Naive thymus-derived CD8-positive, alpha-beta T cell (primary cell): Measurements from ENCODE around the gene NEDD8. TPM values are rescaled to one million over a fixed set of nuclear protein-coding genes. Genes with fewer than 3 reads are reported as not detected.
"Not testable (repeated sequence)": the region's sequence is repeated elsewhere in the genome, so short reads cannot be mapped to it uniquely, and the experiment has no call there.

Source experiments
- ATAC-seq, 2 donors: fragments of 150-1000 bp; cut with Tn5 transposase in 1 of 2; sonication (Bioruptor Pico), chemical (Tn5 transposase) in 1 of 2; 1 replicate in 1 of 2; 2 replicates in 1 of 2; pipeline ENCODE4 v1.10.0; 2021; ENCODE audit warnings: mild to moderate bottlenecking in 2 of 2, moderate library complexity in 2 of 2
- POLR2A ChIA-PET: fragments of 350-600 bp; sonication (Branson Sonifier 250); formaldehyde crosslinking; loops from one replicate; lab custom pipeline; 2021; ENCODE audit warnings: antibody characterized with exemption; lab: Charles Lee
- DNase-seq, 10 donors: peaks; one replicate each; pipeline versions ENCODE4 v3.0.0 to v3.0.0-alpha.2; 2020 to 2022
- H3K27ac Mint-ChIP-seq, 10 donors: one replicate each; pipeline ENCODE4 v1.8.0; 2020 to 2022; ENCODE audit warnings: mild to moderate bottlenecking in 10 of 10, mixed read lengths in 10 of 10, moderate library complexity in 4 of 10, inconsistent platforms in 1 of 10
- H3K27me3 Mint-ChIP-seq, 5 donors: one replicate each; pipeline ENCODE4 v1.8.0; 2021 to 2022; ENCODE audit warnings: mixed read lengths in 5 of 5
- H3K36me3 Mint-ChIP-seq, 3 donors: one replicate each; pipeline ENCODE4 v1.8.0; 2020 to 2022; ENCODE audit warnings: mixed read lengths in 3 of 3, mild to moderate bottlenecking in 2 of 3, inconsistent platforms in 1 of 3
- H3K4me1 Mint-ChIP-seq, 4 donors: one replicate each; pipeline ENCODE4 v1.8.0; 2021 to 2022; ENCODE audit warnings: mixed read lengths in 4 of 4
- H3K4me3 Mint-ChIP-seq, 10 donors: one replicate each; pipeline ENCODE4 v1.8.0; 2020 to 2022; ENCODE audit warnings: mild to moderate bottlenecking in 10 of 10, mixed read lengths in 10 of 10, moderate library complexity in 6 of 10, inconsistent platforms in 1 of 10
- H3K9me3 Mint-ChIP-seq, 9 donors: one replicate each; pipeline ENCODE4 v1.8.0; 2020 to 2022; ENCODE audit warnings: mixed read lengths in 9 of 9, mild to moderate bottlenecking in 3 of 9, inconsistent platforms in 1 of 9, moderate library complexity in 1 of 9
- polyA plus RNA-seq, 3 donors: library from polyadenylated mRNA; unstranded; fragments of 300-500 nt; fragmentation: Illumina TruSeq; gene quantifications; one replicate each; pipeline ENCODE4 v1.2.3, GENCODE V29; 2021
- total RNA-seq, 8 experiments: library from RNA in 2 of 8; stranded (reverse) in 2 of 8; gene quantifications; one replicate each; pipeline ENCODE4 v1.2.3 and lab custom pipeline; 2021 to 2026

The NEDD8 gene
- total and polyA plus RNA-seq, 5 experiments from 2014 or later, result 96.8 to 320 (median 302) TPM

GRCh38 chr14:24203249-24203886, 28.8 kb downstream of the NEDD8 start:
- peak overlapping the region in 2 of 10 donors; percentile 7 to 40 for H3K27ac Mint-ChIP-seq
- not testable (repeated sequence) for DNase-seq, ATAC-seq, H3K4me3 Mint-ChIP-seq, H3K27me3 Mint-ChIP-seq, H3K9me3 Mint-ChIP-seq
- POLR2A ChIA-PET, result interaction anchor here (1.0 to 1.1 kb wide), 2 partner anchors 10 to 13 kb away, joined by 4 to 7 read pairs; partner anchors contain the start of genes CHMP4A and MDP1
- peaks cover 14 to 72% (median 28%) of the 10 kb centered on the region in 3 donors for H3K36me3 Mint-ChIP-seq
- peaks cover 33 to 62% (median 52%) of the 10 kb centered on the region in 4 donors for H3K4me1 Mint-ChIP-seq

DNA sequence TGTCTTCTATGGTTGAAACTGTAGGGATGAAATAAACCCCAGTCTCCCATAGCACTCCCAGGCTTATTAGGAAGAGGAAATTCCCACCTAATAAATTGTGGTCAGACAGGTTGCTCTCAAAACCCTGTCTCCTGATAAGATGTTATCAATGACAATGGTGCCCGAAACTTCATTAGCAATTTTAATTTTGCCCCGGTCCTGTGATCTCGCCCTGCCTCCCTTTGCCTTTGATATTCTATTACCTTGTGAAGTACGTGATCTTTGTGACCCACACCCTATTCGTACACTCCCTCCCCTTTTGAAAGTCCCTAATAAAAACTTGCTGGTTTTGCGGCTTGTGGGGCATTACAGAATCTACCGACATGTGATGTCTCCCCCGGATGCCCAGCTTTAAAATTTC, 29.6 kb downstream of the NEDD8 start:
- DNase-seq, H3K9me3 Mint-ChIP-seq, ATAC-seq, POLR2A ChIA-PET, H3K4me3 Mint-ChIP-seq, H3K27me3 Mint-ChIP-seq: not testable (repeated sequence)
- Mint-ChIP-seq H3K27ac (peak overlapping the region in 4 of 10 donors; percentile 8 to 40 (median 24)), H3K4me1 (peaks cover 30 to 59% (median 49%) of the 10 kb centered on the region in 4 donors), H3K36me3 (peaks cover 14 to 63% (median 26%) of the 10 kb centered on the region in 3 donors)

GRCh38 chr14:24198814-24199524, 33.2 kb downstream of the NEDD8 start:
- Mint-ChIP-seq H3K4me3 (peak overlapping the region in 8 of 10 donors; percentile 32 to 65 (median 42)), H3K36me3 (peaks cover 6 to 33% (median 14%) of the 10 kb centered on the region in 3 donors), H3K27ac (peak overlapping the region; percentile 16 to 75 (median 66)), H3K27me3 (no peaks in the 10 kb centered on the region), H3K4me1 (peaks cover 27 to 62% (median 50%) of the 10 kb centered on the region in 4 donors), H3K9me3 (peaks cover 0 to 8% (median 0%) of the 10 kb centered on the region in 9 donors)
- POLR2A ChIA-PET, result interaction anchor here (1.6 to 1.7 kb wide), 2 partner anchors 13 to 16 kb away, joined by 5 to 6 read pairs; no protein-coding TSS in a partner anchor
- DNase-seq (no peak), ATAC-seq (no peak)

DNA sequence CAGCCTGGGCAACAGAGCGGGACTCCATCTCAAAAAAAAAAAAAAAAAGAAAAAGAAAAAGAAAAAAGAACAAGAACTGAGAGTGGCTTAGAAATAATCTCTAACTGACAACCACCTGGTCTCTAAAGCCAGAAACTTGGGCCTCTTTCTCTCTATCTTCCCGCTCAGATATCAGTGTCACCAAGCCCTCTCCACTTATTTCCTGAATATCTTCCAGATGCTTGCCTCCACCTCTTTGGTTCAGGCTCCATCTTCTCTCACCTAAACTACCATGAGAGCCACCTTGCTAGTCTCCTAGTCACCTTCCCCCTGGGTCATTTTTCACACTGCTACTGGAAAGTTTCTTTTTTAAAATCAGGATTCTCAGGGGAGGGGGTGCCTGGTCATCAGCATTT, 35.1 kb downstream of the NEDD8 start:
- Mint-ChIP-seq H3K9me3 (no peaks in the 10 kb centered on the region), H3K4me1 (peaks cover 26 to 66% (median 58%) of the 10 kb centered on the region in 4 donors), H3K4me3 (peak overlapping the region; percentile 72 to 96 (median 90)), H3K27me3 (no peaks in the 10 kb centered on the region), H3K36me3 (peaks cover 0 to 34% (median 11%) of the 10 kb centered on the region in 3 donors), H3K27ac (peak overlapping the region; percentile 43 to 98 (median 94))
- POLR2A ChIA-PET, result interaction anchor here (0.7 to 3.2 kb wide), 3 partner anchors 16 to 86 kb away, joined by 3 to 124 read pairs (median 23); partner anchors contain the start of genes CHMP4A, MDP1 and TINF2
- ATAC-seq, result no peak
- DNase-seq, result no peak

DNA sequence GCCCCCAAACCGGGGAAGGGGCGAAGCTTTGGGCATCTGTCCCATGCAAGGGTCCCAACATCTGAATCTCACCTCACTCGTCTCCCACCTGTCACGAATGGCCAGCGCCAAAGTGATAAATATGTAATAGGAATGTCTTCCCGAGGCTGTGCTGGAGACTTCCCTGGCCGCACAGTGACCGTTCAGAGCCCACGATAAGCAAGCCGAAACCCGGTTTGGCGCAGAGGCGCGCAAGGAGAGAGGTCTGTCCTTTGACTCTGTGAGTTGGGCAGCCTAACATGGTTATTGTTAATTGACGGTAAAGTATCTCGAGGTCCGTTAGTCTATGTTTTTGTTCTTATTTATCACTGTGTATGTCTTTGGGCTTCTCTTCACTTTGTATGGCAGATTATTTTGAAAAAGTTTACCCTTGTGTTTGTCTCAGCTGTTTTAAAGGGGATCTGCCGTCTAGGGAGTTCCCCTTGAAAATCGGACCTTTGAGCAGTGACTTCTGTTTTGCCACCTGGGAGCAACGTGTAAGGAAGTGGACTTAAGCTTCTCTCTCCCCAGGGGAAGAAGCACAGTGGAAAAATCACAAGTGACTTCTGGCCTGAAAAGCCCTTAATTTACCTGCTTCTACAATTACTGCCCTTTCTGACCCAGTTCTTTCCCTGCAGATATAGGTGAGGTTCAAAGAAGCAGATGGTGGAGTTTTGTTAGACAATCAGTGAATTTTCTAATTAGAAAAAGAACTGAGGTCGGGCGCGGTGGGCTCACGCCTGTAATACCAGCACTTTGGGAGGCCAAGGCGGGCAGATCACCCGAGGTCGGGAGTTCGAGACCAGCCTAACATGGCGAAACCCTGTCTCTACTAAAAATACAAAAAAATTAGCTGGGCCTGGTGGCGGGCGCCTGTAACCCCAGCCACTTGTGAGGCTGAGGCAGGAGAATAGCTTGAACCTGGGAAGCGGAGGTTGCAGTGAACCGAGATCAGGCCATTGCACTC, 35.8 kb downstream of the NEDD8 start:
- Mint-ChIP-seq H3K36me3 (peaks cover 0 to 34% (median 6%) of the 10 kb centered on the region in 3 donors), H3K27ac (peak overlapping the region; percentile 93 to 99 (median 98)), H3K4me3 (peak overlapping the region; percentile 84 to 98 (median 93)), H3K9me3 (no peaks in the 10 kb centered on the region), H3K4me1 (peaks cover 24 to 66% (median 61%) of the 10 kb centered on the region in 4 donors), H3K27me3 (no peaks in the 10 kb centered on the region)
- no peak for ATAC-seq
- DNase-seq, result no peak
- POLR2A ChIA-PET, result interaction anchor here (0.7 to 3.5 kb wide), 28 partner anchors 9 to 1101 kb away, joined by 3 to 124 read pairs (median 6); partner anchors contain the start of genes ACIN1, C14orf119, CHMP4A and DCAF11

DNA sequence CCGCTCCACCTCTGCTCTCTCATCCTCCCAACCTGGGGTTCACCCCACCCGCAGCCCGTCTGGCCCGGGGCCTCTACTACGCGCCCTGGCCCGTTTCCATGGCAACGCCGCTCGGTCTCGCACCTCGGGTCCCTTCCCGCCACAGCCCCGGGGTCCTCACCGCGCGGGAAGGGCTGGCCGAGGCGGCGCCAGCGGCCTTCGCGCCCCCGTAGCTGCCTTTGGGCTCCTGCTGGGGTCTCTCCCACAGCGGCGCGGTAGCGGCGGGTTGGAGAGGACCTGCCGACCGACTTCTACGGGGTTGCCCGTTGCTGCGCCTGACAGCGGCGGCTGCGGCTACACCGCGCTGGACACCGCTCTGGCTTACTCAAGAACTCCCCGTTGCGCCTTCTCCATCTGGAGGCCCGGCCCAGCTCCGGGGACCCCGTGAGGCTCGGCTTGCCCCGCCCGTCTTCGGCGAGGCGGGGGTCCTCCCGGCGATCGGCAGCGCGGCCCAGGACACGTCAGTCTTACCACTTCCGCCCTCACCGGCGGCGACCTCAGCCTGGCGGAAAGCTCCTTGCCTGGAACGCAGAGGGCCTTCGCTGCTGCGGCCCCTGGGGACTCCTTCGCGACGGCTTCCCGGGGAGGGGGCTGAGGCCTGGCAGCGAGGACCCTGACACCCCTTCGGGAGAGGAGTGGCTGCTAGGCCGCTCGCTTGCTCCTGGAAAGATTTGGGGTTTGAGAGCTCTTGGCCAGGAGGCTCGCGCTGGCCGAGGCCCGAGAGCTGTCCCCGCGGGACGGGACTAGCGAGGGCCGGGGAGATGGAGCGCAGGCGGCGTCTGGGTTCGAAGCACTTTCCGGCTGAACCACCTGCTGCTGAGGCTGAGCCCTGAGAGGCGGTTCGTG, 36.7 kb downstream of the NEDD8 start, which contains the start of gene TM9SF1:
TSS of gene TM9SF1 (minus strand) at position 256 of the 885 bp plus-strand sequence. CDS start 422 bp downstream, outside the sequence.
- DNase-seq (peak; percentile 81 to 95 (median 90)), ATAC-seq (peak; percentile 87 to 88)

GRCh38 chr14:24194873-24195185, 37.3 kb downstream of the NEDD8 start:
- Mint-ChIP-seq H3K36me3 (peaks cover 0 to 30% (median 7%) of the 10 kb centered on the region in 3 donors), H3K9me3 (no peaks in the 10 kb centered on the region), H3K27me3 (no peaks in the 10 kb centered on the region), H3K4me3 (peak overlapping the region; percentile 84 to 98 (median 93)), H3K4me1 (peaks cover 24 to 67% (median 63%) of the 10 kb centered on the region in 4 donors), H3K27ac (peak overlapping the region; percentile 93 to 99 (median 98))
- peak in 1 of 10 donors; percentile 58 for DNase-seq
- POLR2A ChIA-PET, result interaction anchor here (0.7 to 3.5 kb wide), 24 partner anchors 8 to 892 kb away, joined by 3 to 124 read pairs (median 8); partner anchors contain the start of genes CBLN3, CHMP4A, CIDEB and DCAF11
- ATAC-seq, result no peak

More for the DNA sequence above, 36.7 kb downstream of the NEDD8 start, which contains the start of gene TM9SF1:
- POLR2A ChIA-PET, result interaction anchor here (0.9 to 3.5 kb wide), 30 partner anchors 9 to 1101 kb away, joined by 3 to 124 read pairs (median 6); partner anchors contain the start of genes ACIN1, C14orf119, CBLN3 and CHMP4A
- Mint-ChIP-seq H3K9me3 (no peaks in the 10 kb centered on the region), H3K27me3 (no peaks in the 10 kb centered on the region), H3K4me3 (peak within 1 kb of the TSS; percentile 84 to 98 (median 93)), H3K27ac (peak within 1 kb of the TSS; percentile 93 to 99 (median 98)), H3K36me3 (peaks cover 0 to 35% (median 7%) of the 10 kb centered on the region in 3 donors), H3K4me1 (peaks cover 24 to 64% (median 62%) of the 10 kb centered on the region in 4 donors)

DNA sequence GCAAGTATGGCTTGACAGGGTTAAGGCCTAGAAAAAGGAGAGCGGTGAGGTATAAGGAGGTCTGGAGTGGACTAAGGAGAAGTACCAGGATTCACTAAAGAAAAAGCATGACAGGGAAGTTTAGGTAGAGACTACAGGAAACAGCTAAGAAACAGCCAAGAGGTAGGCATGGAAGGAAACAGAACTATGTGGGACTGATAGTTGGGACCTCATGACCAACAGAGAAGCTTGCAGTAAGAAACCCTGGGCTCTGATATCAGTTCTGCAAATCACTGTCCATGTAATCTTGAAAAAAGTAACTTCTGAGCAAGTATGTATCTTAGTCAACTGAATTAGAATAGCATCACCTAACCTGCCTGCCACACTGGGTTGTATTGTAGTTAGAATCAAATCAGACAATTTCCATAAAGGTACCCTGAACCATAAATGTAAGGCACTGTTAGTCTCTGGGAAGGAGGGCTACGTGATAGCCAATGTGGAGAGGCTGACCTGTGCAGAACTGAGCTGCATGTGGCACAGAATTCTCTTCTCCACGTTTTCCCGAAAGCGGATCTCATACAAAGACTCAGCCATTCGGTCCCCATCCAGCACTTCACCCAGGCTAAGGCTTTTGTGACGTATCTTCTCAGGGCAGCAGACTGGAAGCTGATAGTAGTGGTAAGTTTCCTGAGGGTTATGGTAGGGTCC, 37.8 kb downstream of the NEDD8 start:
- Mint-ChIP-seq H3K27me3 (no peaks in the 10 kb centered on the region), H3K4me3 (peak overlapping the region; percentile 84 to 98 (median 93)), H3K27ac (peak overlapping the region; percentile 93 to 99 (median 98)), H3K36me3 (peaks cover 0 to 28% (median 7%) of the 10 kb centered on the region in 3 donors), H3K9me3 (no peaks in the 10 kb centered on the region), H3K4me1 (peaks cover 24 to 70% (median 63%) of the 10 kb centered on the region in 4 donors)
- no peak for DNase-seq
- POLR2A ChIA-PET, result interaction anchor here (0.7 to 3.5 kb wide), 15 partner anchors 19 to 236 kb away, joined by 3 to 124 read pairs (median 10); partner anchors contain the start of genes CBLN3, CHMP4A, CIDEB and DCAF11
- no peak for ATAC-seq

DNA sequence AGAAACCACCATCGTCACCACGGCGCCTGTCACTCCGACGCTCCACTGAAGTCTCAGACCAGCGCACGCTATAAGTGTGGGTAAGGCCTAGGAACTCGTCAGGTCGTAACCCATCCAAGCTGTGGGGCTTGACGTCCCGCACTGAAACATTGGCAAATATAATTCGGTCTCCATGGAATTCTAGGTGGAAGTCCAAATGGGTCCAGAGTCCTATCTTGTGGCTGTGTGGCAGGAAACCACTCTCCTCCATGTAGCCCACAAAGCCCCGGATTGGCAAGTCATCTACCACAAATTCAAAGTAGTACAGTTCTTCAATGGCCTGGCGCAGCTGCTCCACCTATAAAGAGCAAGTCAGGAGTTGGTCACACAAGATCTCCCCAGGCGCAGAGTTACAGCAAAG, 39.2 kb downstream of the NEDD8 start:
- H3K4me1 Mint-ChIP-seq, result peaks cover 19 to 71% (median 63%) of the 10 kb centered on the region in 4 donors
- ATAC-seq, result no peak
- POLR2A ChIA-PET, result interaction anchor here (3.5 kb wide), 1 partner anchor 52 kb away, joined by 10 read pairs; the partner anchor contains the start of gene EMC9
- peaks cover 0 to 2% (median 0%) of the 10 kb centered on the region in 5 donors for H3K27me3 Mint-ChIP-seq
- peaks cover 0 to 20% (median 7%) of the 10 kb centered on the region in 3 donors for H3K36me3 Mint-ChIP-seq
- H3K27ac Mint-ChIP-seq, result peak overlapping the region in 8 of 10 donors; percentile 29 to 92 (median 64)
- peak overlapping the region in 6 of 10 donors; percentile 23 to 60 (median 40) for H3K4me3 Mint-ChIP-seq
- DNase-seq, result no peak
- no peaks in the 10 kb centered on the region for H3K9me3 Mint-ChIP-seq

DNA sequence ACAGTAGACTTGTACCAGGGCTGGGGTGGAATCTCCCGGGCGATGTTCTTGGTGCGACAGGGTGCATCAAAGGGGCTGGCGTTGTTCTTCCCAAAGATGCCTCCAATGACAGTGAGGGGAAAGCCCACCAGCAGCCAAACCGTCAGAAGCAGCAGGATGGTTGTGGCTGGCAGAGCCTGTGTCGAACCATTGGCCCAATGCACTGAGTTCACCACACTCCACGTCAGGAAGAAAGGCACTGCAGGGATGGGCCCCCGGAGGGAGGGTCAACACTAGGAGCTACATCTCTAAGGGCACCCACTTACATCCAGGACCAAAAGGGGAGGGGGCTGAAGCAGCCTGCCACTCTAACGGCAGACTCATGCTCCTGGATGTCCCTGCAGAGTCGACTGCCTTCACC, 41.8 kb downstream of the NEDD8 start:
- peaks cover 0 to 2% (median 0%) of the 10 kb centered on the region in 5 donors for H3K27me3 Mint-ChIP-seq
- H3K9me3 Mint-ChIP-seq, result no peaks in the 10 kb centered on the region
- H3K36me3 Mint-ChIP-seq, result peaks cover 0 to 27% (median 10%) of the 10 kb centered on the region in 3 donors
- ATAC-seq (no peak), DNase-seq (no peak)
- H3K4me1 Mint-ChIP-seq, result peaks cover 21 to 74% (median 59%) of the 10 kb centered on the region in 4 donors
- H3K27ac Mint-ChIP-seq, result peak overlapping the region in 7 of 10 donors; percentile 46 to 90 (median 77)
- POLR2A ChIA-PET, result interaction anchor here (0.7 to 4.8 kb wide), 6 partner anchors 24 to 75 kb away, joined by 6 to 36 read pairs (median 12); partner anchors contain the start of genes CHMP4A, DCAF11, IRF9 and MDP1
- H3K4me3 Mint-ChIP-seq, result no peak overlapping the region
